GM12801 (cell line): Measurements from ENCODE around the gene DERA.

ENCODE experiments used
- CTCF ChIP-seq: IDR thresholded peaks from one replicate; pipeline ENCODE4 v1.5.1; 2011; ENCODE audit warnings: control low read depth; ENCODE audit not compliant: insufficient read length; ENCODE audit errors: extremely low read depth

The DERA gene

DNA sequence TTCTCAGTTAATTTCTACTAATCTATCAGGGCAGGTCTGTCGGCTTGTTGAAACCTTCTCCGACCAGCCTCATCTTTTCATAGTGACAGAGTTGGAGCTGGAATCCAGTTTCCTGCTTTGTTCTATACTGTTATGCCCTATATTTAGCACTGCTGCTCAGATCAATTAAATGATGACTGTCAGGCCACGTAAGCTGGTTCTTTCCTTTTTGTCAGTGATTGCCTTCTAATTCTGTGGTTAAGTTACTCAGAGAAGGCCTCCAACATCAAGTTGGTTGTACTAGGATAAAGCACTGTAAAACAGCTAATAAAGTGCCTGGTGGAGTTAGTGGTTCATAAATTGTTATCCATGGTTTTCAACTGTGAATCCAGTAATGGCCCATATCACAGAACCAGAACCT, 22.6 kb downstream of the DERA start:
- TF ChIP-seq CTCF, result no peak

DNA sequence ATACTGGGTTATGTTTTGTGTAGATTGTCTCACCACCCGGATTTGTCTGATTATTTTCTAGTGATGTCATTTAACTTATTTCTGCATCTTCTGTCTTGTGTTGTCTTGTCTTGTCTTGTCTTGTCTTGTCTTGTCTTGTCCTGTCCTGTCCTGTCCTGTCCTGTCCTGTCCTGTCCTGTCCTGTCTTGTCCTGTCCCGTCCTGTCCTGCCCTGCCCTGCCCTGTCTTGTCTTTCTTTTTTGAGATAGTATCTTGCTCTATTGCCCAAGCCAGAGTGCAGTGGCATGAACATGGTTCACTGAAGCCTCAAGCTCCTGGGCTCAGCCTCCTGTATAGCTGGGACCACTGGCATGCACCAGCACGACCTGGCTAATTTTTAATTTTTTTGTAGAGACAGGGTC, 25.6 kb downstream of the DERA start:
- TF ChIP-seq CTCF, result no peak

GRCh38 chr12:15937902-15938301, 26.8 kb downstream of the DERA start:
- TF ChIP-seq CTCF, result no peak

DNA sequence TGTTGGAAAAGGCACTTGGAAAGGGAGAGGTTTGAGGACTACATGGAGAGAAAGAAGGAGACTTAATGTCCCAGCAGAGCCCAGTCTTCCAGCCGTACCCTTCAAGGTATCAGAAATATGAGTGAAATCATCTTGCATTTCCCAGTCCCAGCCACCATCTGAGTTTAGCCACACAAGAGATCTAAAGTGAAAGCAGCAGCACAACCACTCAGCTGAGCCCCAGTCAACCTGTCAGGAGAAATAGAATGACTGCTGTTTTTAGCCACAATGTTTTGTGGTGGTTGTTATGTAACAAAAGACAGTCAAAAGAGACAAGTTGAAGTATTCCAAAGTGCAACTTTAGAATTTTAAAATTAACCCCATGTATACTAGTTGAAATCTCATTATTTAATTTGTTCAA, 28.0 kb downstream of the DERA start:
- TF ChIP-seq CTCF, result no peak

- no peak for TF ChIP-seq CTCF
Observed at GRCh38 chr12:15942475-15942874, 31.3 kb downstream of the DERA start.

- TF ChIP-seq CTCF, result no peak
Observed at GRCh38 chr12:15955281-15955680, 44.1 kb downstream of the DERA start.

DNA sequence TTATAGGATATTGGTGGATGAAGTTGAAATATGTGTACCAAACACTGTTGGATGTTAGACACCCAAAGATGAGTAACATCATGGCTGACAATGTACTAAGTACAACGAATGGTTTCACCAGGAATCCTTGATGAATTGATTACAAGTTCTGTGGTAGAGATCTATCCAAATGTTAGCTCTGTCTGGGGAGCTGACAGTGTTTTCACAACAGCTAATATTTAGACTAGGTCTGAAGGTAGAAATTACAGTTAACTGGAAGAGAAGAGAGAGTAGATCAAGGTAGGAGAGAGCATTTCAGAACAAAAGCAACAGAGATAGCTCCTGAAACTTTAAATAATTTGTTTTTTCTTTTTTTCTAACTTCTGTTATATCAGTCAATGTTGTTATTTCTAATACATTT, 44.9 kb downstream of the DERA start:
- no peak for TF ChIP-seq CTCF
